ENCODE data around the gene TMEM141. TPM values are rescaled to one million over a fixed set of nuclear protein-coding genes. Genes with fewer than 3 reads are reported as not detected.
"Not testable (repeated sequence)": the region's sequence is repeated elsewhere in the genome, so short reads cannot be mapped to it uniquely, and the experiment has no call there.

The TMEM141 gene
- total RNA-seq, 1 donor from 2014 or later = 69.8 TPM

DNA sequence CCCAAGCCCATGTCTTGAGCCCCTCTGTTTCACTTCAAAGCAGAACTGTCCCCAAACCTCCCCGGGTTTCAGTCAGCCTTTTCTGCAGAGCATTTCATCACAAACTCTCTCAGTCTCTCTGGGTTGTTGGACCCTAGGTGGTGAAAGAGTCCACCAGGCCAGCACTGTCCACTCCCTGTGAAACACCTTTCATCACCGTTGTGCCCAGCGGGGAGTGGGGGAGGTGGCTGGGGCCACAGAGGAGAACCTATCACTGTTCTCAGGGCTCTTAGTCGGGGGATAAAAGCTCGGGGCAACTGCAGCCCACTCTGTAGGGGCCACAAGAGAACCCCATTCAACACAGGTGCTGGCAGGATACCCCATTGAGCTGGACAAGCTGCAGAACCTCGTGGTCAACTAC, 11.2 kb downstream of the TMEM141 start:
- H3K36me3 ChIP-seq (ENCODE audit: control insufficient read depth, insufficient read depth, low read length) = no peaks in the 10 kb centered on the region
- TF ChIP-seq, protein P1, sequence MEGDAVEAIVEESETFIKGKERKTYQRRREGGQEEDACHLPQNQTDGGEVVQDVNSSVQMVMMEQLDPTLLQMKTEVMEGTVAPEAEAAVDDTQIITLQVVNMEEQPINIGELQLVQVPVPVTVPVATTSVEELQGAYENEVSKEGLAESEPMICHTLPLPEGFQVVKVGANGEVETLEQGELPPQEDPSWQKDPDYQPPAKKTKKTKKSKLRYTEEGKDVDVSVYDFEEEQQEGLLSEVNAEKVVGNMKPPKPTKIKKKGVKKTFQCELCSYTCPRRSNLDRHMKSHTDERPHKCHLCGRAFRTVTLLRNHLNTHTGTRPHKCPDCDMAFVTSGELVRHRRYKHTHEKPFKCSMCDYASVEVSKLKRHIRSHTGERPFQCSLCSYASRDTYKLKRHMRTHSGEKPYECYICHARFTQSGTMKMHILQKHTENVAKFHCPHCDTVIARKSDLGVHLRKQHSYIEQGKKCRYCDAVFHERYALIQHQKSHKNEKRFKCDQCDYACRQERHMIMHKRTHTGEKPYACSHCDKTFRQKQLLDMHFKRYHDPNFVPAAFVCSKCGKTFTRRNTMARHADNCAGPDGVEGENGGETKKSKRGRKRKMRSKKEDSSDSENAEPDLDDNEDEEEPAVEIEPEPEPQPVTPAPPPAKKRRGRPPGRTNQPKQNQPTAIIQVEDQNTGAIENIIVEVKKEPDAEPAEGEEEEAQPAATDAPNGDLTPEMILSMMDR (IDR thresholded peaks at IDR 0.05; ENCODE audit: insufficient read depth, low read length, poor library complexity, severe bottlenecking) = no peak
- H3K4me3 ChIP-seq (ENCODE audit: low read depth, low read length) = no peak overlapping the region
- H3K27me3 ChIP-seq (ENCODE audit: control insufficient read depth, insufficient read depth, low read length) = peaks cover 20% of the 10 kb centered on the region
- no peak for DNase-seq (ENCODE audit: low read depth)

DNA sequence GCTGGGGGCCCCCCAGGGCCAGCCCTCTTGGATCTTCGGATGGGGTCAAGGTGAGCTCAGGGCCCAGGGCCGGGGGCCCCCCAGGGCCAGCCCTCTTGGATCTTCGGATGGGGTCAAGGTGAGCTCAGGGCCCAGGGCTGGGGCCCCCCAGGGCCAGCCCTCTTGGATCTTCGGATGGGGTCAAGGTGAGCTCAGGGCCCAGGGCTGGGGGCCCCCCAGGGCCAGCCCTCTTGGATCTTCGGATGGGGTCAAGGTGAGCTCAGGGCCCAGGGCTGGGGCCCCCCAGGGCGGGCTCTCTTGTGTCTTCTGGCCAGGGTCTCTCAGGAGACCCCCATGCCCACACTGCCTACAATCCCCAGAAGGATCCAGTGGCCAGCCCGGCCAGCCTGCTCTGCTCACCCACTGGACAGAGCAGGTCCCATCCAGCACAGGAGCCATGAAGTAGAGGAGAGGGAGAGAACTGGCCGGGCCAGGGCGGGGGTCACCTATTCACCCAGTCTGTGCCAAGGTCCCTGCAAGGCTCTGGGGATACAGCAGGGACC, 11.9 kb downstream of the TMEM141 start:
- DNase-seq (ENCODE audit: low read depth); H3K36me3 ChIP-seq (ENCODE audit: control insufficient read depth, insufficient read depth, low read length); H3K4me3 ChIP-seq (ENCODE audit: low read depth, low read length): not testable (repeated sequence)
- peaks cover 20% of the 10 kb centered on the region for H3K27me3 ChIP-seq (ENCODE audit: control insufficient read depth, insufficient read depth, low read length)

DNA sequence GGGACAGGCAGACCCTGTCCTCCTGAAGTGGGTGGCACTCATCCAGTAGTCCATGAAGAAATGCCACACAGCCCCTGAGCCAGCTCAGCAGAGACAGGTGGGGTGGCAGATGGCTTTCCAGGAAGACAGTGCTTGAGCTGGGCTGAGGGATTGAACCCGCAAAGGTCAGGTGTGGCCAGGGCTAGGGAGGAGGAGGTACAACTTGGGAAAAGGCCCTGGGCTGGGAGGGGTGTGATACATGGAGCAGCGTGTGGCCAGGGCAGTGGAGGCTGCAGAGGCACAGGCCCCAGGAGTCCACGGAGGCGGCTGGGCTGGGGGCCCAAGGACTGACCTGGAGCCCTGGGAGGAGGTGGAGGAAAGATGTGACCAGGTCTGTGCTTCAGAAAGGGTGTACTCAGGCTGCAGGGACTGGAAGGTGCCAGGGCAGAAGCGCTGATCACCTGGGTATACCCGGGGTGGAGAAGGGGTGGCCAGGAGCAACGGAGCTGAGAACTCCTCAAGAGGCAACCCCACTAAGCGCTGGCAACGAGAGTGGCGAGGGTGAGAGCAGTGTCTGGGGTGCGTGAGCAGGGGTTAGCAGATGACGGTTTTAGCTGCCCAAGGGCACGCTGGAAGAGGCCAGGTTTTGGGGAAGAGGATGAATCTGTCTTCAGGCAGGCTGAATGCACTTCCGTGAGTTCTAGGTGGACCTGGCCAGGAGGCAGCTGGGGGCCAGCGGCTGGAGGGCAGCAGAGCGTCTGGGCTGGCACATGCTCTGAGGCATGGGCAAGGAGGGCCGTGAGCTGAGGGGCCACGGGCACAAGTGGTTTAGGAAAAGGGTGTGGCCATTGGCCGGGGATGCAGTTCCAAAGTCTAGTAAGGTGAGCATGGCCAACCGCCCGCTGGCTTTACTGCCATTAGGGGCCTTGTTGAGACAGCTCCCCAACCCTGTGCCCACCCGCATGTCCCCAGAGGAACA, 12.7 kb downstream of the TMEM141 start:
- H3K27me3 ChIP-seq (ENCODE audit: control insufficient read depth, insufficient read depth, low read length) = peaks cover 16% of the 10 kb centered on the region
- no peak for DNase-seq (ENCODE audit: low read depth)

DNA sequence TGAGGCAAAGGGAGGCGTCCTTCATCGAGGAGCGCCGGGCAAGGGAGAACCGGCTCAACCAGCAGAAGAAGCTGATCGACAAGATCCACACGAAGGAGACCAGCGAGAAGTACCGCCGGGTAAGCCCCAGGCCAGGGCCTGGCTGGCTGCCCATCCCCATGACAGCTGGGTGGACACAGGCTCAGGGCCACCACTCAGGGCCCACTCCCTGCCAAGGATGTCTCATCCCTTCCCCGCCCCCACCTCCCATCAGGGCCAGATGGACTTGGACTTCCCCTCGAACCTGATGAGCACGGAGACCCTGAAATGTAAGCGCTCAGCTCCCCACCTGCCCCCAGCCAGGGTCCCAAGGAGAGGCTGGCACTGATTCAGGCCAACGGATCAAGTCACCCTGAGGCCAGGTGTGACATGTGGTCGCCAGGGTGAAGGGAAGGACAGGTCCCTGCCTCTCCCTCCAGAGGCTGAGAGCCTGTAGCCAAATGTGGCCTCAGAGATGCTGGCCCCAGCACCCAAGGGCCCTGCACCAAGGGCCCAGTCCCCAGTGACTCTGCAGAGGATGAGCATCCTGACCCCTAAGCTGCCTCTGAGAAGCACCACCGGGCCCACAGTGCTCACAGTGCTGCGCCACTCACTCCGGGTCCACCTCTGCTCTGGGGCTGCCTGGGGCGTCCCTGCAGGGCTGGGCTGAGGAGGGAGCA, 13.5 kb downstream of the TMEM141 start:
- TF ChIP-seq, protein P1 (IDR thresholded peaks at IDR 0.05; ENCODE audit: insufficient read depth, low read length, poor library complexity, severe bottlenecking) = no peak
- no peak for DNase-seq (ENCODE audit: low read depth)
- Histone ChIP-seq H3K36me3 (ENCODE audit: control insufficient read depth, insufficient read depth, low read length) (no peaks in the 10 kb centered on the region), H3K27me3 (ENCODE audit: control insufficient read depth, insufficient read depth, low read length) (peaks cover 7% of the 10 kb centered on the region), H3K4me3 (ENCODE audit: low read depth, low read length) (no peak overlapping the region)

More for the DNA sequence above, 12.7 kb downstream of the TMEM141 start:
- H3K36me3 ChIP-seq (ENCODE audit: control insufficient read depth, insufficient read depth, low read length) = no peaks in the 10 kb centered on the region
- TF ChIP-seq, protein P1 (IDR thresholded peaks at IDR 0.05; ENCODE audit: insufficient read depth, low read length, poor library complexity, severe bottlenecking) = no peak
- no peak overlapping the region for H3K4me3 ChIP-seq (ENCODE audit: low read depth, low read length)

DNA sequence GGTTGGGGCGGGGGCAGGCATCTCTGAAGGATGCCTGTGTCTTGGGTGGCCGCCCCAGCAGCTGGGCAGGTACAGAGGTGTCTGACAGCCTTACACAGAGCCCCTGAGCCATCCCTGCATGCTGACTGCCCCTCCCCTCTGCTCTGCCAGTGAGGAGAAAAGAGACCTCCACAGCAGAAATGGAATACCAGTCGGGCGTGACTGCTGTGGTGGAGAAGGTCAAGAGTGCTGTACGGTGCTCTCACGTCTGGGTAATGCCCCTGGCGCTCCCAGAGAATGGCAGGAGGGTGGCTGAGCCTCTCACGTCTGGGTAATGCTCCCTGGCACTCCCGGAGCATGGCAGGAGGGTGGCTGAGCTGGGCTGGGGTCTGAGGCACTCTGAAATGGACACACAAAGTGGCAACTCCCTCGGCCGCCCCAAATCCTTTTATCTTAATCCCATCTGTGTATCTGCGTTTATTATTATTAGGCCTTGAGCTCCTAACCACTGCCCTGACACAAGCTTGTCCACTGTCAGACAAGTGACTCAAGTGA, 14.1 kb downstream of the TMEM141 start:
- TF ChIP-seq, protein P1 (IDR thresholded peaks at IDR 0.05; ENCODE audit: insufficient read depth, low read length, poor library complexity, severe bottlenecking) = no peak
- Histone ChIP-seq H3K27me3 (ENCODE audit: control insufficient read depth, insufficient read depth, low read length) (peaks cover 5% of the 10 kb centered on the region), H3K4me3 (ENCODE audit: low read depth, low read length) (no peak overlapping the region), H3K36me3 (ENCODE audit: control insufficient read depth, insufficient read depth, low read length) (no peaks in the 10 kb centered on the region)
- no peak for DNase-seq (ENCODE audit: low read depth)

DNA sequence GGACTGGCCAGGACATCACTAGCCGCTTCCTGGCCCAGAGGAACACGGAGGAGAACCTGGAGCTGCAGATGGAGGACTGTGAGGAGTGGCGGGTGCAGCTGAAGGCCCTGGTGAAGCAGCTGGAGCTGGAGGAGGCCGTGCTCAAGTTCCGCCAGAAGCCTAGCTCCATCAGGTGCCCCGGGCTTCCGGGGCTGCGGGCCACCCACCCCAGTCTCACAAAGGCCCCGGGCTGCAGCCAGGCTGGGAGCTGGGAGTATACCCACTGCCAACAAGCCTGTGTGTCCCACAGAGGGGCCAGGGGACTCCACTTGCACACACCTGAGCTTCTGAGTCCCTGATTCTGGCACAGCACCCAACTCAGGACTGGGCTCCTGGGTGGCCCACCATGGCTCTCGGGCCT, 14.9 kb downstream of the TMEM141 start:
- Histone ChIP-seq H3K27me3 (ENCODE audit: control insufficient read depth, insufficient read depth, low read length) (peaks cover 5% of the 10 kb centered on the region), H3K36me3 (ENCODE audit: control insufficient read depth, insufficient read depth, low read length) (no peaks in the 10 kb centered on the region), H3K4me3 (ENCODE audit: low read depth, low read length) (no peak overlapping the region)
- no peak for DNase-seq (ENCODE audit: low read depth)
- TF ChIP-seq, protein P1 (IDR thresholded peaks at IDR 0.05; ENCODE audit: insufficient read depth, low read length, poor library complexity, severe bottlenecking) = no peak
